ENCODE measurements around the gene SLC4A2. TPM values are rescaled to one million over a fixed set of nuclear protein-coding genes. Genes with fewer than 3 reads are reported as not detected.

SLC4A2 gene
- polyA plus RNA-seq, 3 donors, result 70.5 to 87.7 (median 73.5) TPM

DNA sequence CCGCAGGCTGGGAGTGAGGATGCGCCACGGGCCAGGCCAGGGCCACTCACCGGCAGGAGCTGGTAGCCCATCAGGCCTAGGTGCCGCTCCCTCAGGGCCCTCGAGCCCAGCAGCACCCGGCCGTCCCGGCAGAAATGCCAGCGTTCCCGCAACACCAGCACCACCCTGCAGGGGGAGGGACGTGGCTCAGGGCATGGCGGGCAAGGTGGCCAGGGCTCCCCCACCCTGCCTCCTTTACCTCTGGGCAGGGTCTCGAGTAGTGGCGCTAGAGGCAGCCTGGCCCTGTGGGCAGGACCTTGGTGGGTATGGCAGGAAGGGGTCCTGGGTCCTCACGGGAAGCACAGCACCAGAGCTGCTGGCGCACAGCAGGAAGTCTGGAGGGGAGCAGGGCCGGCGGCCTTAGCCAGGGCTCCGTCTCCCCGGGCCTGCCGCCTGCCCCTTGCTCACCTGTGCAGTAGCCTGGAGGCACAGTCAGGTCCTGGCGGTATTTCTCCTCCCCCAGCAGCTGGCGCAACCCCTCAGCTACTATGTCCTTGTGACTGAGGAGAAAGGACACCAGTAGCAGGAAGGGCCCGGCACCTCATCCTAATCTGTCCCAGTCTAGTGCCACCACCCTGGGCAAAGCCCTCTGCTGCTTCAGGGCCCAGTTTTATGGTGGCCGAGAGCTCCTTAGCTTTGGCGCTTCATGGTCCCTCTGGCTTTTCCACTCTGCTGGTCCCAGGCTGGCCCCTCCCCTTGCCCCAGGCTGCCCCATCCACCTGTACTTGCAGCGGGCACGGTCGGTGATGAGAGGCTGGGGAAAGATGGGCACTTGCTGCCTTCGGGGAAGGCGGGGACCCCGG, 17.7 kb downstream of the SLC4A2 start:
- no peak for DNase-seq (ENCODE audit: low read depth in 3 of 3, low spot score in 2 of 3)

DNA sequence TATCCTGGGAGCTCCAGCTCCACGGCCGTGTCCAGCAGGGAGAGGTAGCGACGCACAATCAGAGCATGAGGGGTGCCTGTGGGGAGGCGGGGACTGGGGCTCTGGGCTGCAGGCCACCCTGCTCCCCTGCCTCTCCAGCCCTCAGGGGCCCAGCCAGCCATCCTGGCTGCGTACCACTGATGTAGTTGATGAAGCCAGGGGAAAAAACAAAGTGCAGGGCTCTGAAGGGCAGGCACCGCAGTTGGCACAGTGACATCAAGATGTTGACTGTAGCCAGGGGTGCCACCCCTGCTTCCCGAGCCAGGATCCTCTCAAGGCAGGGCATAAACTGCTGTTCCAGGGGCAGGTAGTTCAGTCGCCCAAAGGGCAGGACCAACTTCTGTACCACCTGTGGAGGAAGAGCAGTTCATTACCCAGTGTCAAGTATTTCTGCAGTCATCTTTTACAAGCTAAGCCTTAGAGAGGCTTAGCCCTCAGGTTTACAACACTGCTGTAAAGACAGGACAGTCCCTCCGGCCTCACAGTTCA, 18.4 kb downstream of the SLC4A2 start:
- DNase-seq (ENCODE audit: low read depth in 3 of 3, low spot score in 2 of 3), result no peak

DNA sequence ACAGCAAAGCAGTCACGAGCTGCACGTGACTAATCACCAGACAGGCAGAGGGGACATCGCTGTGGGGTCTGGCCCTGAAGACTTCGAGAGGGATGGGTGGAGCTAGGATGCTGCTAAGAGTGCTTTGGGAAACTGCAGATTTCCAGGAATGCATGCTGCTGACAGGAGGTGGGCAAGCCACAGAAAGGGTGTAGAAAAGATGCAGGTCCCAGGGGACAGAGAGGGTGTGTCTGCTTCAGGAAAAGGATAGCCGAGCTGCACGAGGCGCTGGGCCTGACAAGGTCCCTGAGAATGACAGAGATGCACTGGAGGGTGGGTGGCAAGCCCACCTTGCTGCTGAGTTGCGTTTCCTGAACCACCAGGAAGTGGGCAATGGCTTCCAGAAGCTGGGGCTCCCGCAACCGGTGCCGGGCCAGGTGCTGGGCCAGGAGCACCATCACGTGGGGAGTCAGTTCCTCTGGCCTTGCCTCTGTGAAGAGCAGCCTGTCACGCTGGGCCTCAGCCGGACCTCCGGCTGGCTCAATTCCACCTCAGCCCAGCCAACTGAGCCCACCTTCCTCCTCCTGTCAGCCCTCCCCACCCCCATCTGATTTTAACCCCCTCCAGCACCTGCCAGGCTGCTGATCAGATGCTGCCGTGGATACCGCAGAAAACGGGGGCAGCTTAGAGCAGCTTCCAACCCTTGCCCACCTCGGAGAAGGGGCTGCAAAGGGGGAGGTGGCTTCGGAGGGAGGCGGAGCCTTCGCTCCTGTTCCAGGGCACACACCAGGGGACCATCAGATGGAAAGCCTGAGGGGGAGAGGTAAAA, 19.0 kb downstream of the SLC4A2 start:
- no peak for DNase-seq (ENCODE audit: low read depth in 3 of 3, low spot score in 2 of 3)

- DNase-seq (ENCODE audit: low read depth in 3 of 3, low spot score in 2 of 3), result no peak
Measured at GRCh38 chr7:151079199-151079910, 20.0 kb downstream of the SLC4A2 start.

DNA sequence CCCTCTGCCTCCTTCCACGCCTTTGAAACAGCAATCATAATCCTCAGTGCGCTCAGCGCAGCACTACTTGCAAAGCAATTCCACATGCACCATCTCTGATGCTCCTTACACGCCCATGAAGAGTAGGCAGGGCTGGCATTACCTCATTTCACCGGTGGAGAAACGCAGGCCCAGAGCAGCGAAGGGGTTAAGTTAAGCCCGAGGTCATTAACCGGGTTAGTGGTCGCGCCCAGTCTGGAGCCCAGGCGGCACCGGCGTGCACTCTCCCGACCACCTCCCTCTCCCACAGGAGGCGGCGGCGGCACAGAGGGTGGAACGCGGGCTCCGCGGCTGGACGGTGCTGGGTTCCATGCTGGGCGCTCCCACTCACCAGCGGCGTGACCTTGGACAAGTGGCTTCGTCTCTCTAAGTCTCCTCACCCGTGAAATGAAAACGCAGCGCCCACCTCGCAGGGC, 20.7 kb downstream of the SLC4A2 start:
- no peak for DNase-seq (ENCODE audit: low read depth in 3 of 3, low spot score in 2 of 3)

- peak in 1 of 3 donors; percentile 88 for DNase-seq (ENCODE audit: low read depth in 3 of 3, low spot score in 2 of 3)
Measured at GRCh38 chr7:151080522-151081169, 21.3 kb downstream of the SLC4A2 start, which contains the start of gene FASTK. FASTK (minus strand) TSS chr7:151080809; CDS start chr7:151080766, 43 bp downstream.

- DNase-seq (ENCODE audit: low read depth in 3 of 3, low spot score in 2 of 3), result no peak
Measured at GRCh38 chr7:151081170-151082101, 22.0 kb downstream of the SLC4A2 start.

DNA sequence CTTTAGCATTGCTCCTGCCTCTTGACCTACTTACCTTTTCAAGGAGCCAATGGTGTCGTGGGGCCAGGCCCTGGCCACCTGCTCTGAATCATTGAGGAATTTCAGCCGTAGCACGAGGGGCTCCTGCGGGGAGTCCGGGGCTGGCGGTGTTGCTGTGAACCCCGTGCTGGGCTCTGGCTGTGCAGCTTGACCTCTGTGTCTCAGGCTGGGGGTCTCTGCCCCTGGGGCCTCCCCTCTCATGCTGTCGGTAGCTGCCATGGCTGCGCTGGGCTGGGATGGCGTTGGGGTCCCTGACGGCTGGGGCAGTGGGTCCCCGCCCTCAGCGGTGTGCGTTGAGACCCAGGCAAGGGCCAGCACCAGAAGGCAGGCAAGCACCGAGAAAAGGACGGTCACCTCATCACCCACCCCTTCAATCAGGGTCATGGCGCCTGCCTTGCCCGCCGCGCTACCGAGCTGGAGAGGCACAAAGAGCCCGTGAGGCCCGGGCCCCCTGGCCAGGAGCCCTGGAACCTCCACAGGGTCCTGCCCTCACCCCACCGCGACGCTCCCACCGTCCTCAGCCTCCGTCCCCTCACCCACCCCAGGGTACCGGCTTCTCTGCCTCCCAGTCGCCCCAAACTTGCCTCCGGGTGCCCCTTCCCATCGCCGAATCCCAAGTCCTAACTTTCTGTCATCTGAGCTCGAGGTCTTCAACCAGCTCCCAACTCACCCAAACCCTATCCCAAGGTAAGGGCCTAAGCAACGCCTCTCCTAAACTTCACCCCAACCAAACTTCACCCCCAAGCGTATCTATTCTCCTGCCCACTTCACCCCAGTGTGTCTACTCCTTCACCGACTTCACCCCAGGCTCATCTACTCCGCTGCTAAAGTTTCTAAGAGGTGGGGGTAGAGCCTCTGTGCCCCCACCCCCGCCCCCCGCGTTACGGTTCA, 23.0 kb downstream of the SLC4A2 start:
- DNase-seq (ENCODE audit: low read depth in 3 of 3, low spot score in 2 of 3), result no peak

GRCh38 chr7:151083071-151083823, 23.9 kb downstream of the SLC4A2 start, which contains the start of gene TMUB1:
TMUB1 (minus strand) TSS chr7:151083493; CDS start chr7:151082563, 930 bp downstream.
- no peak for DNase-seq (ENCODE audit: low read depth in 3 of 3, low spot score in 2 of 3)

DNA sequence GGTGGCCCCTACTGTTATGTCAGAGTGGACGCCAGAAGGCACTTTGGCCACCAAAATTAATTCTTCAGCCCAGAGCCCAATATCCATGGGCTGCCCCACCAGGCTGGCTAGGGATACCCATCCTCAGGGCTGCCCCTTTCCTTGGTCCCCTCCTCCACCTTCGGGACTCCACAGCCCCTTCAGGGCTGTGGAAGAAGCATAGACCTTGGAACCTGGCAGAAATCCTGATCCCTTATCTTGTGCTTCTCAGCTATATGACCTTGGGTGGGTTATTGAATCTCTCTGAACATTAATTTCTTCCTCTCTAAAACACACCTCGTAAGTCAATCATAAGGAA, 24.4 kb downstream of the SLC4A2 start:
- DNase-seq (ENCODE audit: low read depth in 3 of 3, low spot score in 2 of 3), result no peak

DNA sequence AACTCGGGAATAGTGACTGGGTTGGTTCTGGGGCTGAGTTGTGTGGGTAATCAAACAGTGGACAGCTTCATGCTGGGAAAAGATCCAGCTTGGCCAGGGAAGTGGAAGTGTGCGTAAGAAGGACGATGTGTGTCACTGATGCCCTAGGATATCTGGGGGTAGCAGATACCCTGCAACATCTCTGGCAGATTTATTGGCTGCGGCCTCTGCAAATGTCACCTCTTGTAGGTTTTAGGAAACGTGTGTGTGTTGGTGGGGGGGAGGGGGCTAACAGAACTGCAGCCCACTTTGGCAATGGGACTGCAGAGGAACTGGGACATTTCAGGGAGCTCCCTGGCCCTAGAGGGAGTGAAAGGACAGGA, 25.9 kb downstream of the SLC4A2 start:
- no peak for DNase-seq (ENCODE audit: low read depth in 3 of 3, low spot score in 2 of 3)

DNA sequence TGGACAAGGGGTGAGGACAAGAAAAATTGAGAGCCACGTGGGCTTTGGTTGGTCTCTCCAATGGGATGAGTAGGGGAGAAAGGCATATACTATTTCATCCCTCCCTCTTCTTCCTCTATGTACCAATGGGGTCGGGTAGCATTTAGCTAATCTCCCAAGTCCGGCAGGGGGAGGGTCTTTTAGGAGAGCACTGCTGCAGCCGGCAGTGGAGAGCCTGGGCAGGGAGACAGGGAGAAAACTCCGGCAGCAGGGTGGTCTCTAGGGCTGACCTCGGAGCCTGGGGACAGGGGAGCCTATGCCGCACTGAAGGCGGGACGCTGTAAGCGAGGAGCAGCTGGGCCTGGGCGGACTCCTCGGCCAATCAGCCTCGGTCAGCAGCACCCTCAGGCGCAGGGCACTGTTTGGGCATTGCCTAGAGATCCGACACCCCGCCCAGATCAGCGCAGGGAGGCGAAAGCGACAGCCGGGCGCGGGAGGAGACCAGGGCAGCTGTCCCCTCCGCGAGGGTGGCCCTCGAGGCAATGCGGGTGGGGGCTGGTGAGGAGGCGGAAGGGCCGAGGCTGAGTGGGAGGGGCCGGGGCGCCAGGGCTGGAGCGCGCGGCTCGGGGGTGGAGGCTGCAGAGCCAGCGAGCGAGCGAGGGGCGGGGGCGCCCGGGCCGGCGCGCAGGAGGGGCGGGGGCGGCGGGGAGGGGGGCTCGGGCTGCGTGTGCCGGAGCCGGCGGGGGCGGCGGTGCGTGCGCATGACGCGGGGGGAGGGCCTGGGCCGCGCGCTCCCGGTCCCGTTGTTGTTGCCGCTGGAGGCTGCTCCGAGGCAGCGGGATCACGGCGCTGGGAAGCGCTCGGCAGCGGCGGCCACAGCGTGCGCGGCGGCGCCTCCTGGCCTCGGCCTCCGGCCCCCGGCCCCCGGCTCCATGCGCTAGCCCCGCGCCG, 26.6 kb downstream of the SLC4A2 start, which contains the start of gene AGAP3:
TSS of gene AGAP3 (plus strand) at position 785 of the 930 bp plus-strand sequence. CDS start 267 bp downstream, outside the sequence.
- no peak for DNase-seq (ENCODE audit: low read depth in 3 of 3, low spot score in 2 of 3)

- no peak for DNase-seq (ENCODE audit: low read depth in 3 of 3, low spot score in 2 of 3)
Measured at GRCh38 chr7:151086802-151087244, 27.4 kb downstream of the SLC4A2 start.

GRCh38 chr7:151087245-151088018, 28.0 kb downstream of the SLC4A2 start:
- no peak for DNase-seq (ENCODE audit: low read depth in 3 of 3, low spot score in 2 of 3)

Measured in right renal cortex interstitium (tissue), 3 donors.